Fibroblast of lung (primary cell): Measurements from ENCODE around the gene MYH9. TPM values are rescaled to one million over a fixed set of nuclear protein-coding genes. Genes with fewer than 3 reads are reported as not detected.

ENCODE experiments used
- DNase-seq, 2 donors: peaks; one replicate each; pipeline versions ENCODE4 v3.0.0 to v3.0.0-alpha.2; 2010; ENCODE audit warnings: low read depth in 2 of 2
- H2AFZ ChIP-seq: 2 replicates; pipeline ENCODE4 v1.5.1; 2012; ENCODE audit warnings: low read length, control low read depth, inconsistent platforms
- H3K27ac ChIP-seq: 2 replicates; pipeline ENCODE4 v1.5.1; 2011; ENCODE audit warnings: low read length, control low read depth; ENCODE audit not compliant: insufficient read depth
- H3K27me3 ChIP-seq: 2 replicates; pipeline ENCODE4 v1.5.1; 2011; ENCODE audit warnings: mild to moderate bottlenecking, low read length; ENCODE audit not compliant: control insufficient read depth, insufficient read depth
- H3K36me3 ChIP-seq: 2 replicates; pipeline ENCODE4 v1.5.1; 2011; ENCODE audit warnings: low read length; ENCODE audit not compliant: control insufficient read depth, insufficient read depth
- H3K4me1 ChIP-seq: 2 replicates; pipeline ENCODE4 v1.5.1; 2011; ENCODE audit warnings: low read length; ENCODE audit not compliant: control insufficient read depth, insufficient read depth; ENCODE audit errors: extremely low read depth
- H3K4me2 ChIP-seq: 2 replicates; pipeline ENCODE4 v1.5.1; 2011; ENCODE audit warnings: low read length, control low read depth; ENCODE audit not compliant: insufficient read depth; ENCODE audit errors: extremely low read depth
- H3K4me3 ChIP-seq, 4 experiments: fragments of 200-600 bp in 1 of 4; sonication (generic) in 1 of 4; replicated peaks in 1 of 4; 2 replicates each; pipeline ENCODE4 v1.5.1; 2011 to 2016; ENCODE audit warnings: low read length in 4 of 4, low read depth in 3 of 4, mild to moderate bottlenecking in 3 of 4, control low read depth in 2 of 4, inconsistent platforms in 1 of 4, mixed read lengths in 1 of 4; ENCODE audit not compliant: insufficient read depth in 1 of 4; ENCODE audit errors: control extremely low read depth in 1 of 4
- H3K79me2 ChIP-seq: 2 replicates; pipeline ENCODE4 v1.5.1; 2012; ENCODE audit warnings: mild to moderate bottlenecking, low read length, inconsistent platforms; ENCODE audit not compliant: control insufficient read depth, insufficient read depth
- H3K9ac ChIP-seq: 2 replicates; pipeline ENCODE4 v1.5.1; 2011; ENCODE audit warnings: mild to moderate bottlenecking, low read length, control low read depth; ENCODE audit not compliant: insufficient read depth
- H3K9me3 ChIP-seq: 2 replicates; pipeline ENCODE4 v1.5.1; 2012; ENCODE audit warnings: low read depth, low read length; ENCODE audit not compliant: control insufficient read depth, insufficient read depth
- H4K20me1 ChIP-seq: 2 replicates; pipeline ENCODE4 v1.5.1; 2011; ENCODE audit warnings: low read length; ENCODE audit not compliant: control insufficient read depth, insufficient read depth; ENCODE audit errors: extremely low read depth
- CTCF ChIP-seq, 2 donors: IDR thresholded peaks in 1 of 2; conservative IDR thresholded peaks in 1 of 2; 1 replicate in 1 of 2; 2 replicates in 1 of 2; pipeline ENCODE4 v1.5.1; 2011 to 2012; ENCODE audit warnings: low read length in 2 of 2, control low read depth in 1 of 2, inconsistent platforms in 1 of 2, low read depth in 1 of 2, mild to moderate bottlenecking in 1 of 2
- EZH2 ChIP-seq: IDR thresholded peaks from 2 replicates; pipeline ENCODE4 v1.5.1; 2012; ENCODE audit warnings: low read length, control low read depth, mild to moderate bottlenecking; ENCODE audit errors: missing control alignments
- polyA plus RNA-seq, 2 donors: library from polyadenylated mRNA; depleted of rRNA in 1 of 2; stranded (reverse) in 1 of 2; unstranded in 1 of 2; fragments of >200 nt; gene quantifications; 2 replicates each; pipeline ENCODE4 v1.2.1, GENCODE V29; 2011 to 2012; ENCODE audit warnings: missing spikeins in 1 of 2
- total RNA-seq: library from RNA; depleted of rRNA; stranded (reverse); fragments of >200 nt; gene quantifications from 2 replicates; pipeline ENCODE4 v1.2.1, GENCODE V29; 2014

The MYH9 gene
- total and polyA plus RNA-seq, 2 donors (not counting 1 experiment from before 2014, with no cell fraction given), result 677 to 796 TPM

GRCh38 chr22:36317658-36318271 lies 70.0 kb downstream of the MYH9 start:
- no peak for DNase-seq
- H4K20me1 ChIP-seq, result no peaks in the 10 kb centered on the region
- H3K27ac ChIP-seq, result no peak overlapping the region
- H3K4me3 ChIP-seq, result no peak overlapping the region
- H3K4me2 ChIP-seq, result no peak overlapping the region
- peaks cover 5% of the 10 kb centered on the region for H3K4me1 ChIP-seq
- no peaks in the 10 kb centered on the region for H3K27me3 ChIP-seq
- no peaks in the 10 kb centered on the region for H3K9me3 ChIP-seq
- H3K79me2 ChIP-seq, result peaks cover 80% of the 10 kb centered on the region
- peaks cover 69% of the 10 kb centered on the region for H3K36me3 ChIP-seq
- TF ChIP-seq EZH2 (no peak), CTCF (conservative IDR thresholded peaks at IDR 0.05 in 1 of 2, IDR thresholded peaks at IDR 0.05 in 1 of 2; ENCODE audit: low read depth in 1 of 2, low read length in 2 of 2) (no peak)
- no peak overlapping the region for H3K9ac ChIP-seq
- no peak overlapping the region for H2AFZ ChIP-seq

GRCh38 chr22:36316419-36316818 lies 71.3 kb downstream of the MYH9 start:
- Histone ChIP-seq H3K4me1 (peaks cover 6% of the 10 kb centered on the region), H3K79me2 (peaks cover 78% of the 10 kb centered on the region), H3K9me3 (no peaks in the 10 kb centered on the region), H3K27ac (no peak overlapping the region), H3K4me2 (no peak overlapping the region), H3K4me3 (no peak overlapping the region), H3K27me3 (no peaks in the 10 kb centered on the region), H4K20me1 (no peaks in the 10 kb centered on the region), H2AFZ (no peak overlapping the region), H3K36me3 (peaks cover 67% of the 10 kb centered on the region), H3K9ac (no peak overlapping the region)
- no peak for DNase-seq
- TF ChIP-seq CTCF (conservative IDR thresholded peaks at IDR 0.05 in 1 of 2, IDR thresholded peaks at IDR 0.05 in 1 of 2; ENCODE audit: low read depth in 1 of 2, low read length in 2 of 2) (no peak), EZH2 (no peak)

GRCh38 chr22:36315325-36315724 lies 72.4 kb downstream of the MYH9 start:
- Histone ChIP-seq H3K79me2 (peaks cover 80% of the 10 kb centered on the region), H3K9ac (no peak overlapping the region), H3K27ac (no peak overlapping the region), H3K4me1 (peaks cover 4% of the 10 kb centered on the region), H3K9me3 (no peaks in the 10 kb centered on the region), H4K20me1 (no peaks in the 10 kb centered on the region), H2AFZ (no peak overlapping the region), H3K4me2 (no peak overlapping the region), H3K36me3 (peaks cover 69% of the 10 kb centered on the region), H3K27me3 (no peaks in the 10 kb centered on the region), H3K4me3 (no peak overlapping the region)
- DNase-seq, result no peak
- TF ChIP-seq CTCF (conservative IDR thresholded peaks at IDR 0.05 in 1 of 2, IDR thresholded peaks at IDR 0.05 in 1 of 2; ENCODE audit: low read depth in 1 of 2, low read length in 2 of 2), result no peak
- no peak for TF ChIP-seq EZH2
